Stimulated activated CD4-positive, alpha-beta T cell treated with anti-CD3 and anti-CD28 coated beads, Interleukin-4, amount 100 ng/mL, for 4 hours (primary cell): ENCODE results near the gene PLPP7.
"Not testable (repeated sequence)": the region's sequence is repeated elsewhere in the genome, so short reads cannot be mapped to it uniquely, and the experiment has no call there.

Experiments
- DNase-seq, 2 experiments: peaks; one replicate each; pipeline ENCODE4 v3.0.0-alpha.2; 2020

The PLPP7 gene

DNA sequence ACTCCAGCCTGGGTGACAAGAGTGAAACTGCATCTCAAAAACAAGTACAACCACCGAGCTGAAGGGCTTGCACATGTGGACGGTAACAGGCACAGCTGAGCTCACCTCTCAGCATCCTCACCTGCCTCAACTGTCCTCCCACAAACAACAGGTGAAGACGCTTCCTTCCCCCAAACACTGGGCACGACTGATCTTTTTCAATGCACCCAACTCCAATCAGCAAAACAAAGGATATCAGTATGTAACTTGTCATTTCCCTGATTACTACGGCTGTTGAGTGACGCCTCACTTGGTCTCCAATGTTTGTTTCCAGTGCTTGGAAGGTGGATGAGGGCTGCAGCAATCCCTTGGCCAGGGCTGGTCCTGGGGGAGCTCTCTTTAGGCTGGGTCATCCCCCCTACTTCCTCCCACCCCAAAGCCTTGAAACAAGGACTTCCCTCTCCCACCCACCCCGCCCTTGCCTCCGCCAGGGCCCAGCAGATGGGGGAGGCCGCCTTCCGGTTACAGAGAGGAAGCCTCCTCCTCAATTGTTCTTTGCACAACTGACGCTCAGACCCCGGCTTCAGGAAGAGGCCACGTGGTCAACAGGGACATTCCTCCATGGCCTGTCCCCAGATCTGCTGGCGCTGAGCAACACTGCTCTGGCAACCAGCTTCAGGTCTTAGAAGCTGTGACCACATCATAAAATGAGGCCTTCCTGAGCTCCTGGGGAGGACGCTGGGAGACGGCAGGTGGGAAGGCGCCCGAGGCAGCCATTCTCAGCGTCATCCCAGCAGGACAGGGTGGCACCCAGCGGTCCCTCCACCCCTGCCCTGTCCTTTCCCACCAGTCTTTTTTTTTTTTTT is 19.1 kb upstream of the PLPP7 start:
- peak; percentile 43 to 50 for DNase-seq

DNA sequence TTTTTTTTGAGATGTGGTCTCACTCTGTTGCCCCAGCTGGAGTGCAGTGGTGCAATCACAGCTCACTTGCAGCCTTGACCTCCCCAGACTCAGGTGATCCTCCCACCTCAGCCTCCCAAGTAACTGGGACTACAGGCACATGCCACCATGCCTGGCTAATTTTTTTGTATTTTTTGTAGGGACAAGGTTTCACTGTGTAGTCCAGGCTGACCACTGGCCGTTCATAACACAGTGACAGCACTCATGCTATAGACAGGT is 18.6 kb upstream of the PLPP7 start:
- DNase-seq, result not testable (repeated sequence)

DNA sequence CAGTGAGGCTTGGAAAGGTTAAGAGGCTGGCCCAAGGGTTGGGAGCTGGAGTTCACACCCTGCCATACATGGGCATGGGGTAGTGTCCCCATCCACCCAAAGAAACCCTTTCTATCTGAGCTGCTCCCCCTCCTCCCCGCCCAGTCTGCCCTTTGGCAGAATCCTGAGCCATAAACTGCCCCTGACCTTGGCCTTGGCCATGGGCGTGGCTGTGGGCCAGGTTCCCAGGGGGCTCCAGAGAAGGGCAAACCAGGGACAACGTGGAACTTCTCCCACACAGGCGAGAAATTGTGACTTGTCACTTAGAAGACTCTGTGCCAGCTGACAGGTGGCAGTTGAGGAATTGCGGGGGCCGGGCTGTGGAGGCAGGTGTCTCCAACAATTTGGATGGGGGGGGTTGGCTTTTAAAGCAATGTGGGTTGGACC is 18.0 kb upstream of the PLPP7 start:
- DNase-seq, result peak; percentile 25 to 45

DNA sequence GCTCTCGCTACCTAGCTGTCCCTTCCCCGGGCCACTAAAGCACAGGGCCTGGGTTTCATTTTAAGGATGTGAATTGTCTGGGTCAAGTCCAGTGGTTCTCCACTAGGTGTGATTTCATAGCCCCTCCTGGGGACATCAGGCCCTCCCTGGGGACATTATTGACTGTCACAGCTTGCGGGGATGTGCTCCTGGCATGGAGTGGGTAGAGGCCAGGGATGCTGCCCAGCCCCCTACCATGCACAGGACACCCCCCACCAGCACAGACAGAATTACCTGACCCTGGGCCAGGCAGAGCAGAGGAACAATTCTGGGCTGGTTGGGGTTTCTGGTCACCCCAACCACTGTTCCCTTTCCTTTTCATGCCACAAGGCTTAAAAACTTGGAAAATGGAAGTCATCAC is 17.3 kb upstream of the PLPP7 start:
- no peak for DNase-seq

DNA sequence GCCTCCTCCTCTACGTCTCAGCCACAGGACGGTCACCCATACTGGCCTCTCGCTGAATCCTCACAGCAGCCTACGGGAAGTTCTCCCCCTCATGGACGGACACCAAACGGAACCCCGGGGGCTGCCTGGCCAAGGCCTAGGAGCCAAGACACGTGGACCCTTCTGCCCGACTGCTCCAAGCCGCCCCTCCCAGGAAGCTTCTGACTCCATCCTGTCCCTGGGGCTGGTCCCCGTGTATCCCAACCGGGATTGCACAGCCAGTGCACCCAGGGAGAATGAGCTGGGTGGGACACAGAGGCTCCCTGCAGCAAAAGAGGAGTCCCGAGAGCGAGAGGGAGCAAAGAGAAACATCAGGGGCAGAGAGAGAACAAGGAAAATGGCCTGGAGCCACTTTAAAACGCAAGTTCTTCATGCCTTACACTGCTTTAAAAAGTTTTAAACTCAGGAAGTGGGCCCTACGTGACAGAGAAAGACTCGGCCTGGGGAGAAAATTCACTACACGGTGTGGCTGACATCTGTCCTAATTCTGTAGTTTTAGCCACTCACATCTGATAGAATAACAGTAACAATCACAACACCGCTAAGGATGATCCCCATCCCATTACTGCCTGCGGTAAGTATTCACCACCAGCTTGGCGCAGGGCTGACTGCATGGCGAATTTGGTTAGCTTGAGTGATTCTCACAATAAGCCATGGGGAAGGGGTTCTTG is 16.2 kb upstream of the PLPP7 start:
- peak in 1 of 2 experiments; percentile 17 for DNase-seq

DNA sequence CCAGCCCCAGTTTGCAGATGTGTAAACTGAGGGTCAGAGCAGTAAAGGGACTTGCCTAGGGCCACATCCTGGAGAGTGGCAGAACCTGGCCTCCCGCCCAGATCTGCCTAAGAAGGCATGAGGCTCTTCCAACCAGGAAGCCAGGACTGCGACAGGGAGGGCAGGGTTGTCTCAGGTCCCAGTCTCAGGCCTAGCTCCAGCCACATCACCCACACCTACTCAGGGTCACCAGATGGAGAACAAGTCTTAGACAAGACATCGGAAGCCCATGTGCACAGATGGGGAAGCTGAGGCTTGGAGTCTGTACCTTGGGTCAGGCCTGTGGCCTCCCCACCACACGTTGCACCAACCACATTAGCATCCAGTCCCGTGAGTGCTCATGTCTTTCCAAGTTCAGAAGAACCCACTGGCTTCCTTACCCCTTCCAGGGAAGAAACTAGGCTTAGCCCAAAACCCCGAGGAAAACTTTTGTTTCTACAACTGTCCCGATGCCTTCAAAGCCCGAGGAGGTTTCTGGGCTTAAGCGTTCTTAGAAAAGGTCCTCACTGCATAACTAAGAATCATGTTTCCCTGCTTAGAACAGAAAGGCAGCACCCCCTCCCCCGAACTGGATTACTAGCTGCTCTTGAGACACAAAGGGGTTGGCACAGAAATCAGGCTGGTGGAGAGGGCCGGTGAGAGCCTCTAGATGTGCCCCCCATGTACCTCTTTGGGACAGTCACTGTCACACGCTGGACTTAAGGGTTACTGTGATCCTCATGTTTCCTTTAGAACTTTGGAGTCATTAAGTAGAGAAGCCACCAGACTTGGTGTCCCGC is 15.5 kb upstream of the PLPP7 start:
- DNase-seq, result no peak

DNA sequence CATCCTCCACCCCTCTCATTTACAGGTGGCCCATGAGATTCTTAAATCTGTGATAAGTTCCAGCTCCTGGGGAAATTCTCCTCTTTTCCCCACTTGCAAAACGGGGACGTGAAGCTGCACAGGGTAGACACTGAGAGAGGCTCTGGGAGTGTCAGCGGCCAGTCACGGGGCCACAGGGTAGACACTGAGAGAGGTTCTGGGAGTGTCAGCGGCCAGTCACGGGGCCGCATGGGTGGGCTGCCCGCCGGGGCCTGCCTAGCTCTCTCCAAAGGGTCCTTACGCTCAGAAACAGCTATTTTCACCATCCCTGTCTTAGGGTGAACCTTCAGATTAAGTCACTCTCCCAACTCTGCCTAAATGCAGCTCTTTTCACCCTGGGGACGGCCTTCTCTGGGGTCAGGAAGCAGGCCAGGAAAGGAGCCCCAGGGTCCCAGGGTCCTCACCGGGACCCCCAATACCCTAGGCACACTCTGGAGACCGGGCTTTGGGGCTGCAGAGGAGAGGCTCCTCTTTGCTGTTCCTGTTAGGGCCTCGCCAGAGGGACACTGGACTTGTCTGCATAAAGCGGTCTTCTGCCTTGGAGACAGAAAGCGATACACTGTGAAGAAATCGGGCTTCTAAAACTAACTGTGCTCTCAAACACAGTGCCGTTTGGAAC is 14.7 kb upstream of the PLPP7 start:
- DNase-seq, result peak in 1 of 2 experiments; percentile 22

DNA sequence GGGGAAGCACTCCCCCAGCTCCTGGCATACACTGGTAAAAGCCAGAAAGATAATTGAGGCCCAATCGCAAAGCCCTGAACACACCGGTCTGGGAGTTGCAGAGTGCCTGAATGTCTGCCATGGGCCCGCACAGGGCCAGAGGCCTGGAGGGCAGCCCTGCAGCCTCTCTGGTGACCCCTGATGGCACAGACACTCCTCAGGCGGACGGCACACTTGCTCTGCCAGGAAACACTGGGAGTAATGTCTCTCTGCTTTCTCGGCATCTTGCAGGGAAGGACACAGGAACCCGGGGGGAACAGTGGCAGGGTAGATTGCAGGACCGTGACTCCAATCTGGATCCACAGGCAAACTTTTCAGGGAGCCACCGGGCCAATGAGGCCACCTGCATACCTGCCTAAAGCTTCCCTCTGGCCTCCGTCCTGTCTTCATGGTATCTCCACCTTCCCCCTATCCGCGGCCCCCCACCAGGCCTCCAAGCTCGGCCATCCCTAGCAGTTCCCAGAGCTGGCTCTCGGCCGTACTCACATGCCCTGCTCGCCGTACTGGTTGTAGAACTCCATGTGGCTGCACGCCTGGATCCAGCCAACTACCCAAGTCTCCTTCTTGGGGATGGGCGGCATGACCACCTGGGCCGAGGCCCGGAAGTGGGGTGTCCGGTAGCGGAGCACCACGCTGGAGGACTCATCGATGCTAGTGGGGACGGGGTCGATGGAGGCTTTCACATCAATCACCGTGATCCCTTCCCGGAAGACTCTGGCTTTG is 14.0 kb upstream of the PLPP7 start:
- peak in 1 of 2 experiments; percentile 26 for DNase-seq

DNA sequence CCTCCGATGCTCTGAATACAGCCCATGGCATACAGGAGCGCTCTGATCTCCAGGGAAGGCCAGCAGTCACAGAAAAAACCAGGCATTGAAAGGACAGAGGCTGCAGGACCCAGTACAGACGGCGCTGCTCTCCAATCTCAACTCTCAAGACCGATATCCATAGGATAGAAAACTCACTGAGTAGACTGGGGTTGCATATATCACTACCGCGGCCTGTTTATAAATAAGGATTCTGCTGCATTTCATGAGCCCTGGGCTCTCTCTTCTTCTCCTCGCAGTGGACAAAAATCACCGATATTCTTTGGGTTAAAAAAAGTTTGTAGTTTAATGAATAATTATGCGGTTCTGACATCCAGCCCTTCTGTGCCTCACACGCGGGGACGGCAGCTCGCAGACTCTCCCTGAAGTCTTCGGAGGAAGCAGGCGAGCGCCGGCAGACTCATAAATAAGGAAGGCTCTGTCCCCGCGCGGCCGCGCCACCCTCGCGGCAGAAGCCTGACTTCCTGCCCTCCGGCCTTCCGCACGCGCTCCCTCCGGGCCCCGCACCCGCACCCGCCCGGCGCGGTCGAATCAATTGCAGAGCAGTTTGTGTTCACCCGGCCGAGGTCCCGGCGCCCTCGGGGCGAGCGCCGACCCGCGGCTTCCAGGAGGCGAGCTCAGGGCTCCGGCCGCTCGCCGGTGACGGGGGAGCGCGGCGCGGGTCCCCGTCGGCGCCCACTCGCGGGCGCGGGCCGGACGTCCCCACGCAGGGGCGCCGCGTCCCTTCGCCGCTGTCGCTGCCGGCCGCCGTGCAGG is 13.2 kb upstream of the PLPP7 start, which contains the start of gene FAM78A:
TSS of gene FAM78A (minus strand) at position 417 of the 795 bp plus-strand sequence. CDS start at position 86, 331 bp downstream.
- DNase-seq, result peak; percentile 36 to 54

DNA sequence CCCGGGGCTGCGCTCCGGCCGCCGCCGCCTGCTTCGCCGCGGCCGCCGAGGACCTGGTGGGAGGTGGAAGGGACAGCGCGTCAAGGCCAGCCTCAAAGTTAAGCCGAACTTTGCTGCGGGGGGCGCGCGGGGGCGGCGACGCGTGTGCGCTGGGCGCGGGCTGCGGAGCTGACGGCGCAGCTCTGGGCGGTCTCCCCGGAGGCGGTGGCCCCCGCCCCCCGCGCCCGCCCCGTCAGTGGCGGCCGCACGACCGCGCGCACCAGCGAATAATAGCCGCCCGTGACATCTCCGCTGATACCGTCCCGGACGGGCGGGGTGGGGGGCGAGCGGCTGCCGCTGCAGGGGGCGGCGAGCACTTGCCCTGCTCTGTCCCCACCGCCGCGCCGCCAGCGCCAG is 12.6 kb upstream of the PLPP7 start:
- peak; percentile 25 to 42 for DNase-seq

DNA sequence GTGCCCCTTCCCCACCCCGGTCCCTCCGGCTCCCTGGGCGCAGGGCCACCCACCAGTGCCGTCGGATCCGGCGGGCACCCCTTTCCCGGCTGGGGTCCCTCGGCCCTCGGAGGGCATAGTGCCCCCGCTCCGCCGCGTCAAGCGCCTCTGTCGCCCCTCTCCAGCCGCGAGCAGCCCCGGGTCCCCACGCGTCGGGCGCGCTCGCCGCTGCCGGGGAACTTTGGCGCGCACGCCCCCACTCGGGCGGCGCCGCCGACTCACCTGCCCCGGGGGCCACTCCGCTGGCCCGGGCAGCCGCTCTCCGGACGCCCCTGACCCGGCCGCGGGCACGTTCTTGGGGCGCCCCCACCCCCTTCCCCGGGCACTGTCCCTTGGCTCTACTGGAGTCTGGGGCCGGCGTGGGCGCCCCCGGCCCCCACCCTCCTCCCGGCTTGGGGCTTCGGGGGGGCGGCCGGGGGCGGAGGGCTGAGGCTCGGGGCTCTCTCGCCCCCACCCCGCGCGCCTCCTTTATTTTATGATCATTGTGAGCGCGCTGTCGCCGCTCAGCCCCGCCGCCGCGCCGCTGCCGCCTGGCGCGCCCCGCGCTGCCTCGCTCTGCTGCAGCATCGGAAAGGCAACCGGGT is 12.1 kb upstream of the PLPP7 start:
- peak in 1 of 2 experiments; percentile 26 for DNase-seq

DNA sequence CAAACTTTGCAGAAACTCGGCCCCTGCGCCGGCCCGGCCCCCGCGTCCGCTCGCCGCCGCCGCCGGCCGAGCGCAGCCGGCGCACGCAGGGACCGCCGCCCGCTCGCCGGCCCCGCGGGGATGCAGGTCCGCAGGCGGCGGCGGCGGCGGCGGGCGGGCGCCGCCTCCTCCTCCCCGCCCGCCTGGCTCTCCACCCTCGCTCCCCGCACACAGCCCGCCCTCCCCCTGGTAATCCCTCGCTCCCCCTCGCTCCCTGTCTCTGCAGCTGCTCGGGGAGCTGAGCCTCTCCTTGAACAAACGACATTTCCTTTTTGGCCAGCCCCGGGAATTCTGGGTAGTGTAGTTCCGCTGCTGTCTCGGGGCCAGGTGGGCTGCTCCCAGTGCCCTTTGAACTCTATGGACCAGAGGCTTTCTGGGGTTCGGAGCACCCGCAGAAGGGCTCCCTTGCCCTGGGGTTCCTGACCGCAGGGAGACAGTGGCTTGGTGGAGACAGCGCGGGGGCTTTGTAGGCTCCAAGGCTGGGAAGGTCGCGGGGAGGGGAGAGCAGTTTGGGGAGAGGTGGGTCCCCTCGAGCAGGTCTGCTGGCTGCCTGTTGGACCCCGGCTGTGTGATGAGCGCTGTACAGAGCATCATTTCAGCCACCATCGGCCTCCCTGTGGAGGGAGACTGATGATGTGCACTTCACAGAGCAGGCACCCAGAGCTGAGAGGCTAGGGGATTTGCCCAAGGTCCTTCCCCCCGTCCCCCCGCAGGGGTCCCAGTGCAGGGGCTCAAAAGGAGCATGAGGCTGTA is 11.4 kb upstream of the PLPP7 start:
- DNase-seq, result peak; percentile 67 to 68

DNA sequence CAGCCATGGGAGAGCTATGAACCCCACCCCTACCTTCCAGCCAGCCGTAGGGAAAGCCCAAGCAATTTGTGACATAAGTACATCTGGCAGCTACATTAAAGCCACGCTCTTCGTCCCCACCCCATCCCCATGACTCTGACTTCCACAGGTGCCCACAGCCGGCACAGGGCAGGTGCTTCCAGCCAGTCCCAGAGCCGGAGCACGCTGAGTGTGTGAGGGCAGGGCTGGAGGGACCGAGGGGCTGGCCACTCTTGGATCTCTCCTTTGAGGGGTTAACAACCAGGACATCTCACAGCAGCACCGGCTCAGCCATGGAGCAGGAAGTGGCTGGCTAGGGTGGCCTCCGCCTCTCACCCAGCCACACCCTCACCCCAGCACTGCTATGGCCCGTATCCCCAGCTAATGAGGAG is 10.8 kb upstream of the PLPP7 start:
- DNase-seq, result no peak

DNA sequence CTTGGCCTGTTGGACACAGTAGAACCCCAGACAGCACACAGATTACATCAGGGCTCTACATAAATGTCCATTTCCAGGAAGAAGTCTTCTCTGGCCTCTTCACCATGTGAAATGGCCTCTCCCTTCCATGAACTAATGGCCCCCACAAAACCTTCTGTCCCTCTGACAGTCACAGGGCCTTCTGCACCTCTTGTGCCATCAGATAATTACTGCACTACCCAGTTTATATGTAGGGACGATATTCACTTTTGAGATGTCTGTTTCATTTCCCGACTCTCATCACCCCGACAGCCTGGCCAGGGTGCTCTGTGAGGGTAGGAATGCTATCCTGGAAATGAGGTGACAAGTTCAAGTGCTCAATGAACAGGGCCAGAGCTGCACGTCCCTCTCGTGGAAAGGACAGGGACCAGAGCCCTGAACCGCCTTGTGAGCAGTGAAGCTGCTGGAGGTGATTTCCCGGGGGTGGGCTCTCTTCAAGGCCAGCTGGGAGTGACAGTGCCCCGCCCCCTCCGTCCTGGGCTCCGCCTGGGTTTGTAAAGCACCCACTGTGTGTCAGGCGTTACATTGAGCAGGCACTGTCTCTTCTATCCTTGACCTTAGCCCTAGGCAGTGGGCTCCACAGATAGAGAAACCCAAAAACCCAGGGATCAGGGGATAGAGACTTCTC is 10.2 kb upstream of the PLPP7 start:
- no peak for DNase-seq

DNA sequence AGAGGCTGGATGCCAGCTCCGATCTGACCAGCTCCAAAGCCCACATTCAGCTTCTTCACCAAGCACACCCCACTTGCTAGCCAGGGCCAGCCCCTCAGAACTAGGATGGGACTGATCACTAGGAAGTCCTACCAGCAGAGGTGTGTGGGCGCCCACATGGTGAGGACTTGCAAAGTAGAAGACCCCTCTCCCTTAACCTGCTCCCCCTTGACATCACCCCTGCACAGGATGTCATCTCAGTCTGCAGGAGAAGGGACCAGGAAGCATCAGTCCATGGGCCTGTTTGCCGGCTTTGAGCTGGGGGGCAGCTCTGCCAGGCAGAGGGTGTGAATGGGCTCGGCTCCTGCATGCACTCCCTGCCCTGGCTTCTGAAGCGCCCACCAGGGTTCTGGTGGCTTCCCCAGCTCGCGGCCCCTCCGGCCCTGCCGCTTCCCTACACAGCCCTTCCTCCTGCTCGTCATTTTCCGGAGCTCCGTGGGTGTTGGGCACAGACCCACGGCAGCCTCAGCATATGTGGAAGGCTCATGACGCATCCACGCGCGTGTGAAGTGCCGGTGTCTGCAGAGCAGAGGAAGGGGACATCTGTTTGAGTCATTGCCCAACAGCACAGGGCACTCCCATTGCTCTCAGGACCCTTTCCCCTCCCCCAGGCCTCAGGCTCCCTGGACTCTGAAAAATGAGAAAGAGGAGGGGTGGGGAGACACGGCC is 9.5 kb upstream of the PLPP7 start:
- DNase-seq, result no peak

DNA sequence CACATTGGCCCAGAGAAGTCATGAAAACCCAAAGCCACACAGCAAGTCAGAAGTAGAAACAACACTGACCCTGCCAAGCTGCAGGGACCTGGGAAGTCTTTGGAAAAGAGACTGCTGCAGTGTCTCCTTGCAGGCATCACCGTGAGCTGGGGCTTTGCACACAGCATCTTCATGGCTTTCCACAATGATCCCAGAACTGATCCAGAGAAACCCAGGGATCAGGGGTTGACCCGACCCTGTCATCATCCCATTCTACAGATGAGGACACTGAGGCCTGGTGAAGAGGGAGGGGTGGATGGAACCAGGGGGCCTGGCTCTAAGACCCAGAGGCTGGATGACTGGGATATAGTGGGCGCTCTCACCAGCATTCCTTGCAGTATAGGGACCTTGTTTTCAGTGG is 8.9 kb upstream of the PLPP7 start:
- DNase-seq, result no peak

DNA sequence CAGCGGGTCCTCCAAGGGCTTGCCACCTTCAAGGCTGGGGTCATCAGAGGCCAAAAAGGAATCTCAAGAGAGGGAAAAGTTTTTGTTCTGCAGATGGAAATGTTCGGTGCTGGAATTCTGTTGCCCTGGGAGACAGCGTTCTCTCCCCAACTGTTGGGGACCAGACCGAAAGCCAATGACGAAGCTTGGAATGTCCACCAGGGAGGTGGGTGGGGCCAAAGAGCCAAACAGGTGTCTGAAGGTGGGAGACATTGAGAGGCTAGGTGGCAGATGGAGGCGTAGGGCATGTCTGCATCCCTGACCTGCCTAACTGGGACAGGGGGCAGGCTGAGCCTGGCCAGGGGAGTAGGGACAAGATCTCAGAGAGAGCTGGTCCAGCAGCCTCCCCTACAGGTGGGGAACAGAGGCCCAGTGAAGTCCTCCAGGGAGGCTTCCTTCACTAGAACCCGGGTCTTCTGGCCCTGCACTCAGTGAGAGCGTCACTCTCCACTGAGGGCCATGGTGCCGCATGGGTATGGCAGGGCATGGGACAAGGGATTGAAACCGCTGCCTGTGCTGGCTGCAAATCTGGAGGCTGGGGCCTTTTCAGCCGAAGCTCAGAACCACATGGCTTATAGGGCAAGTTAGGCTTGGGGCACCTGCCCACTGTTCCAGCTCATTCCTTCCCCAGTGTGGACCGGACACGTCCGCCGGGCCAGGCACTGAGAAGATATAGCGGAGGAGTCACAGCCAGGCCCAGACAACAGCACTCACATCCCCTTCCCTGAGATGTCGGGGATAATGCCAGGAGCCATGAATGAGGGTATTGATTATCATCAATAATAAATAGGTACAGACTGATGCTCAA is 8.2 kb upstream of the PLPP7 start:
- no peak for DNase-seq

DNA sequence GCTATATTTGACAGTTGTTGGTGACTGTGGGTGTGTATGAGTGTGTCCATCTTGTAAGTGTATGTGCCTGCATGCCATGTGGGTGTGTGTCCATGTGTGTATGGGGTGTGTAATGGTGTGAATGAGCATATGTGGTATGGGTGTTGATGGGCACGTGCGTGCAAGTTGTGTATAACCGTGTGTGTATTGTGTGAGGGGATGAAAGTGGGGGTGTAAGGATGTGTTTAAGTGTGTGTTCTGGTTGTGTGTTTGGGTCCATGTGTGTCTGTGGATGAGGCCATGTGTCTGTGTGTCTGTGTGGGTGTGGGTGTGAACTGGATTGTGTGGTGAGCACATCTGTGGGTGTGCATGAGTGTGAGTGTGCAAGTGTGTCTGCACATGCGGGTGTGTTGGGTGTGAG is 7.3 kb upstream of the PLPP7 start:
- DNase-seq, result no peak
